Testis (tissue), 3 donors: Measurements from ENCODE around the gene SUSD3. TPM values are rescaled to one million over a fixed set of nuclear protein-coding genes. Genes with fewer than 3 reads are reported as not detected.
A peak's percentile ranks its signal among the peaks of the same experiment; 100 is the strongest.

Experiments
- DNase-seq: peaks from one replicate; pipeline ENCODE4 v3.0.0-alpha.2; 2019
- H3K27ac ChIP-seq, 2 donors: fragments of 200-600 bp; sonication (generic); one replicate each; pipeline ENCODE4 v1.5.1; 2019
- H3K27me3 ChIP-seq: fragments of 200-600 bp; sonication (generic); one replicate; pipeline ENCODE4 v1.5.1; 2019
- H3K36me3 ChIP-seq: fragments of 200-600 bp; sonication (generic); one replicate; pipeline ENCODE4 v1.5.1; 2017; ENCODE audit warnings: low read depth; ENCODE audit errors: missing control alignments
- H3K4me1 ChIP-seq: fragments of 200-600 bp; sonication (generic); one replicate; pipeline ENCODE4 v1.5.1; 2019
- H3K4me3 ChIP-seq, 2 donors: fragments of 200-600 bp; sonication (generic); one replicate each; pipeline ENCODE4 v1.5.1; 2017 to 2019
- H3K9me3 ChIP-seq: fragments of 200-600 bp; sonication (generic); one replicate; pipeline ENCODE4 v1.5.1; 2017
- POLR2A ChIP-seq: fragments of 450-650 bp; IDR thresholded peaks from one replicate; pipeline ENCODE4 v1.6.1; 2017; ENCODE audit warnings: antibody characterized with exemption, mild to moderate bottlenecking, moderate library complexity
- WGBS, 2 donors: methylation state at CpG; one replicate each; pipeline ENCODE4 v1.1.5; 2018; 5-methylcytosine and 5-hydroxymethylcytosine counted together
- intact Hi-C: fragments of 100-400 bp; cut with DNase I; formaldehyde crosslinking; loops from one replicate; pipeline ENCODE4 v1.15.1; 2023; ENCODE audit warnings: low total_unique reads
- polyA plus RNA-seq: library from polyadenylated mRNA; stranded (reverse); fragments of 350-450 nt; fragmentation: Illumina TruSeq; extraction: RNeasy Lipid Tissue Mini Kit (QIAGEN cat#74804); gene quantifications from one replicate; pipeline ENCODE4 v1.2.3, GENCODE V29; 2014; ENCODE audit warnings: low read depth, low replicate concordance; ENCODE audit not compliant: insufficient read depth
- total RNA-seq, 2 donors: library from RNA; depleted of rRNA; stranded (reverse); fragments of >200 nt; gene quantifications; one replicate each; pipeline ENCODE4 v1.2.3, GENCODE V29; 2016
- TF ChIP-seq, protein P1 (sequence below), 3 experiments: fragments of 450-650 bp in 2 of 3; fragments of 200-600 bp in 1 of 3; sonication (generic) in 1 of 3; IDR thresholded peaks; one replicate each; pipeline ENCODE4 v1.5.1; 2016 to 2019; ENCODE audit warnings: antibody characterized with exemption in 3 of 3, mild to moderate bottlenecking in 2 of 3, moderate library complexity in 1 of 3

SUSD3 gene
- total and polyA plus RNA-seq, 3 donors from 2014 or later, result 172 to 537 (median 282) TPM

DNA sequence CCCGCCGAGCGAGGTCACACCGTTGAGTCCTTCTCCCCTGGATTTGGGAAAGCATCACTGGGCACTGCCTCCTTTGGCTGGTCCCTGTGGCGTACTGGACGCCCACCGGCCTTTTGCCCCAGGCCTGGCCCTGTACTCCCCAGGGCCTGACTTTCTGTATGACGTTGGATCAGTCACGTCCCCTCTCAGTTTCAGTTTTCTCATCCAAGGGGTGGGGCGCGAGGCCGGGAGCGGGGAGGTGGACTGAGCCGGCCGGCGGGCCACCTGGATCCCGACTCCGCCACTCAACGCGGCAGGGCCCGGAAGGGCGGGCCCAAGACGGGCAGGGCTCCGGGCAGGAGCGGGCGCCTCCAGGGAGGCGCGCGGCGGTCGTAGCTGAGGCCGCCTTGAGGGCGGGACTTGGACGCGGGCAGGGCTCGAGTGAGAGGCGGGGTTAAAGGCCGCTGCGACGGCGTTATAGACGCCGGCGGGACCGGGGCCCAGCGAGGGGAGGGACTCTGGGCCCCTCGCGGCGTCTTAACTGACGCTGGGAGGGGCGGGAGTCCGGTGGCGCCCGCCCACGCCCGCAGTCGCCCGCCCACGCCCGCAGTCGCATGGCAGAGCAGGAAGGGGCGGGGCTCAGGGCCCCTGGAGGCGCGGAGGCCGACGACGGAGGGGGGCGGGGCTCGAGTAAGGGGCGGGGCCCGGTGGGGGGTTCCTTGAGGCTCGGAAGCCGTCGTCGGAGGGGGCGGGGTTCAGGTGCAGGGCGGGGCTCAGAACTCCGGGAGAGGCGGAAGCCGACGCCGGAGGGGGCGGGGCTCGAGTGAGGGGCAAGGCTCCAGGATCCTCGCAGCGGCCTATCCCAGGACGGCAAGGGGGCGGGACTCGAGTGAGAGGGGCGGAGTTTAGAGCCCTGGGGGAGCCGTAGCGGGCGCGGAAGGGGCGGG, 37.0 kb downstream of the SUSD3 start:
- H3K4me1 ChIP-seq, result peaks cover 52% of the 10 kb centered on the region
- no peaks in the 10 kb centered on the region for H3K36me3 ChIP-seq
- peak; percentile 100 for DNase-seq
- H3K27me3 ChIP-seq, result no peaks in the 10 kb centered on the region
- H3K27ac ChIP-seq, result peak overlapping the region; percentile 94 to 99
- 0 to 3% methylated on average over 13 to 79 of the region's 95 CpGs for whole genome bisulfite sequencing, 2 donors
- TF ChIP-seq, protein P1, sequence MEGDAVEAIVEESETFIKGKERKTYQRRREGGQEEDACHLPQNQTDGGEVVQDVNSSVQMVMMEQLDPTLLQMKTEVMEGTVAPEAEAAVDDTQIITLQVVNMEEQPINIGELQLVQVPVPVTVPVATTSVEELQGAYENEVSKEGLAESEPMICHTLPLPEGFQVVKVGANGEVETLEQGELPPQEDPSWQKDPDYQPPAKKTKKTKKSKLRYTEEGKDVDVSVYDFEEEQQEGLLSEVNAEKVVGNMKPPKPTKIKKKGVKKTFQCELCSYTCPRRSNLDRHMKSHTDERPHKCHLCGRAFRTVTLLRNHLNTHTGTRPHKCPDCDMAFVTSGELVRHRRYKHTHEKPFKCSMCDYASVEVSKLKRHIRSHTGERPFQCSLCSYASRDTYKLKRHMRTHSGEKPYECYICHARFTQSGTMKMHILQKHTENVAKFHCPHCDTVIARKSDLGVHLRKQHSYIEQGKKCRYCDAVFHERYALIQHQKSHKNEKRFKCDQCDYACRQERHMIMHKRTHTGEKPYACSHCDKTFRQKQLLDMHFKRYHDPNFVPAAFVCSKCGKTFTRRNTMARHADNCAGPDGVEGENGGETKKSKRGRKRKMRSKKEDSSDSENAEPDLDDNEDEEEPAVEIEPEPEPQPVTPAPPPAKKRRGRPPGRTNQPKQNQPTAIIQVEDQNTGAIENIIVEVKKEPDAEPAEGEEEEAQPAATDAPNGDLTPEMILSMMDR (IDR thresholded peaks at IDR 0.05), result no peak
- TF ChIP-seq POLR2A, result no peak
- H3K9me3 ChIP-seq, result no peaks in the 10 kb centered on the region
- H3K4me3 ChIP-seq, result peak overlapping the region; percentile 93 to 96
- intact Hi-C loops, result no loop called here

DNA sequence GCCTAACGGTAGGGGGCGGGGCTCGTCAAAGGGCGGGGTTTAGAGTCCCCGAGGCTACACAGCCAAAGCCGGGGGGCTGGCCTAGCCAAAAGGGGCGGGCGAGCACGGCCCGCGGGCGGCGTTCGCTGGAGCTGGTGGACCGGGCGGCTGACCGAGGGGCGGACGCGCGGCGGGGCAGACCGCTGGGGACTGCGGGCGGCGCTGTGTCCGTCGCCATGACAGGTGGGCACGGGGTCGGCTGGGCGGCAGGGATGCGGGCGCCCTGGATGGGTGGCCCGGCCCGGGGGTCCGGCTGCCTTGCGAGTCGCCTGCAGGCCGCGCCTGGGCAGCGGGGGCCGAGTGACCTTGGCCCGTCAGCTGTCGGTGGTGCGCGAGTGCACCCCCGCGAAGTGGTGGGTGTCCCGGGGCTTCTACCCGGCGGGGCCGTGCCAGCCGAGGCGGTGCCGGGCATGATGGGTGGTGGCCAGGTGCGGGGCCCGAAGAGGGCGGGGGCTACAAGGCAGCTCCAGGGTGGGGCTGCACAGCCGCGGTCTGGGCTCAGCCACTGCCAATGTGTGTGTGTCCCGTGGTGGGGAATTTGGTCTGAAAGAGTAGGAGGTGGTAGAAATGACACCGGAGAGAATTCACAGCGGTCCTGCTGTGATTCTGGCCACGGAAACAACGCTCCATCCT, 37.8 kb downstream of the SUSD3 start, which contains the start of gene CARD19:
Gene CARD19 (plus strand): TSS at position 87 of the 672 bp plus-strand sequence. CDS start 129 bp downstream, at position 216.
- Histone ChIP-seq H3K4me3 (peak within 1 kb of the TSS; percentile 93 to 96), H3K4me1 (peaks cover 52% of the 10 kb centered on the region), H3K36me3 (no peaks in the 10 kb centered on the region), H3K27ac (peak within 1 kb of the TSS; percentile 94 to 99), H3K27me3 (no peaks in the 10 kb centered on the region), H3K9me3 (no peaks in the 10 kb centered on the region)
- 0% methylated on average over 11 to 53 of the region's 65 CpGs for WGBS, 2 donors
- peak; percentile 94 for TF ChIP-seq POLR2A
- TF ChIP-seq, protein P1 (IDR thresholded peaks at IDR 0.05), result no peak
- intact Hi-C loops, result no loop called here
- peak; percentile 66 for DNase-seq

DNA sequence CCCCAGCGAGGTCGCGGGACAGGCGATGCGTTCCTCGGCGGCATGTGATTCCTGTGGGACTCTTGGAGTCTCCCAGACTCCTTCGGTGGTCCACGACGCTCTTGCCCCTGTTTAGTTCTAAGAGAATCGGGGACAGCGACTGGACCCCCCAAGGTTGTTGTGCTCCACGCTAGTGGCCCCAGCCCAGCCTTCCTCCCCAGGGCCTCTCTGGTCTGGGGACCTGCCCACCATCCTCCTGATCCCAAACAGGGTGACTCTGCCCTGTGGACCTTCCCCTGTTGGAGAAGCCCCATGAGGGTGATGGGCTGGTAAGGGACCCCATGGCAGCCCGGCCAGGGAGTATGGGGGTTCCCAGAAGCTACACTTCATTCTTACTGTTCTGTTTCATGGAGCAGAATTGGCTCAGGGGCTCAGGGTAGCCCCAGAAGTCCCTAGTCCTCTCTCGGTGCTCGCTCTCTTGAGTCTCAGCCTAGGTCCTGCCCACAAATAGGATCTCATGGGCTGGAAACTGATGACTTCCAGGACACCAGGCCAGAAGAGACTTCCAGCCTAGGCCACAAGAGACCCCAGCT, 38.4 kb downstream of the SUSD3 start:
- WGBS, 2 donors, result 4 to 6% methylated on average over 12 to 16 of the region's 16 CpGs
- no peak for DNase-seq
- intact Hi-C loops, result no loop called here
- TF ChIP-seq POLR2A, result no peak
- TF ChIP-seq, protein P1 (IDR thresholded peaks at IDR 0.05), result no peak
- no peaks in the 10 kb centered on the region for H3K9me3 ChIP-seq
- H3K27me3 ChIP-seq, result no peaks in the 10 kb centered on the region
- H3K4me1 ChIP-seq, result peaks cover 52% of the 10 kb centered on the region
- peak overlapping the region; percentile 94 for H3K27ac ChIP-seq
- H3K36me3 ChIP-seq, result no peaks in the 10 kb centered on the region
- H3K4me3 ChIP-seq, result peak overlapping the region; percentile 93 to 96

DNA sequence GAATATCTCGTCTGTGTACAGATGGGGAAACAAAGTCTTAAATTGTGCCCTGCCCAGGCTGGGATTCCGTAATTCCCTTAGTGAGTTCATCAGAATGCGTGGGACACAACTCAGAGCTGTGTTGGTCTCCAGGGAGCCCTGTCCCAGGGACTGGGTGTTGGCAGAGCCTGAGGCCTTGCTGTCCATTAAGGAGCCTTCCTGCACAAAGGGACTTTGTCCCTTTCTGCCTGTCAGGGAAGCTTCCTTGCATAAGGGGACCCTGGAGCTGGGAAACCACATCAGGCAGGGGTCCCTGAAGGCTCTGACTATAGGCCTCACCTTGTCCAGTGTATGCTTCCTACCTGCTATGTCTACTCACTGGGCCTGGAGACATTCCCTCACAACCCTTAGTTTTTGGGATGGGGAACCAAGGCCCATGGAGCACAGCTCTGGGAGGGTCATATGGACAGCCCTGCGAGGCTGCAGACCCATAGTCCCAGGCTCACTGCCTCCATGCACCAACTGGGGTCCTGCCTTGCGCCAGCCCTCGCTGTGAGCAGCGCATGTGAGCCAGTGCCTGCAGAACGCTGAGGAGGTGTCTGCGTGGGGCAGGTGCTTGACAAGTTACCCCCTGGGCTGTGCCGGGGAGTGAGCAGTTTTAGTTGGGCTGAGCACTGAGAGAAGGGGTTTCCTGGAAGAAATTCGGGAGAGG, 39.2 kb downstream of the SUSD3 start:
- peaks cover 51% of the 10 kb centered on the region for H3K4me1 ChIP-seq
- H3K27ac ChIP-seq, result peak overlapping the region; percentile 94
- H3K27me3 ChIP-seq, result no peaks in the 10 kb centered on the region
- no peaks in the 10 kb centered on the region for H3K36me3 ChIP-seq
- peak; percentile 51 for DNase-seq
- TF ChIP-seq, protein P1 (IDR thresholded peaks at IDR 0.05), result no peak
- TF ChIP-seq POLR2A, result no peak
- peak overlapping the region in 1 of 2 donors; percentile 93 for H3K4me3 ChIP-seq
- WGBS, 2 donors, result 62 to 74% methylated on average over 8 to 11 of the region's 11 CpGs
- intact Hi-C loops, result no loop called here
- no peaks in the 10 kb centered on the region for H3K9me3 ChIP-seq
